ENCODE measurements around the gene NEK10.

Gene NEK10

DNA sequence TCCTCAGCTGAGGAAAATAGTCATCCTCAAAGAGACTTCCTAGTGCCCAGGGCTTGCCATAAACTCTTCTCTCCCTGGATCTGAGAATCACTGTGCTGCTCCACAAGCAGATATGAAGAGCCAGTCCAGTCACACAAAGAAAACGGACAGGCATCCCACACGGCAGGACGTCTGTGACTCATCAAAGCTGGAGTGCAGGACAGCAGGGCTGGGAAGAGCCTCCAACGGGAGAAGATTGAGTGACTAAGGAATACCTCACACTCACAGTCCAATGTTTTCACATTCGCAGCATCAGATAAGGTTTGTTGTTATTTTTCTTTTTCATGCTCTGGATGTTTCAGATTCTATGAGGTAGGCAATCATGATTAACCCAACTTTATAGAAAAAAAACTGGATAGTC is 57.8 kb downstream of the NEK10 start:
- no peaks in the 10 kb centered on the region for H3K4me1 ChIP-seq (ENCODE audit: insufficient read depth, low read length, poor library complexity, severe bottlenecking)
- H3K36me3 ChIP-seq (ENCODE audit: insufficient read depth, low read length) = no peaks in the 10 kb centered on the region
- no peaks in the 10 kb centered on the region for H3K79me2 ChIP-seq (ENCODE audit: insufficient read depth, low read length)
- H3K27me3 ChIP-seq (ENCODE audit: insufficient read depth, low read length, poor library complexity, severe bottlenecking) = no peaks in the 10 kb centered on the region
- H2AFZ ChIP-seq (ENCODE audit: low read length) = no peak overlapping the region
- H4K20me1 ChIP-seq (ENCODE audit: insufficient read depth, low read length, poor library complexity, severe bottlenecking) = no peaks in the 10 kb centered on the region
- H3F3A ChIP-seq (ENCODE audit: low read depth) = no peaks in the 10 kb centered on the region
- no peak overlapping the region for H3K4me3 ChIP-seq (ENCODE audit: low read length, poor library complexity, severe bottlenecking)
- H3K9me3 ChIP-seq (ENCODE audit: insufficient read depth, low read depth, low read length) = no peaks in the 10 kb centered on the region
- no peak overlapping the region for H3K4me2 ChIP-seq (ENCODE audit: low read depth, low read length, poor library complexity, severe bottlenecking)
- no peak overlapping the region for H3K9ac ChIP-seq (ENCODE audit: low read depth, low read length, poor library complexity, severe bottlenecking)
- TF ChIP-seq EZH2phosphoT487 (IDR thresholded peaks at IDR 0.05; ENCODE audit: borderline replicate concordance) (no peak), CTCF (conservative IDR thresholded peaks at IDR 0.05; ENCODE audit: low read length) (no peak)
- no peaks in the 10 kb centered on the region for H3K9me2 ChIP-seq (replicated peaks; ENCODE audit: low read depth, low read length)

DNA sequence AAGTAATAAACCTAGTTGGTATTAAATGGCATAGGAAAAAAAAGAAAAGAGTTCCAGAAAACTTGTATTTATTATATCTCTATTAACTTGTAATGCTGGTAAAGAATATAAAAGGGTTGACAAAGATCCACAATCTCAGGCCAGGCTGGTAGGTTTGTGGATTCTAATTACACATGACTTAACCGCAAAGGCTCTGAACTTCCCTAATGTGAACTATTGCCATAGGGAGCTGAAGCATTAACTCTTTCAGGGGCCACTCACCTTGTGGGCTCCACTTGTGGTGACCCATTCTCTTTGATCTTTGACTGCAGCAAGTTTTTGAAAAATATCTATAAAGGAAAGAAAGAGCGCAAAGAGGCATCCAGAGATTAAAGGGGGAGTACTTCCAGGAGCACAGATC is 58.5 kb downstream of the NEK10 start:
- no peaks in the 10 kb centered on the region for H3K9me3 ChIP-seq (ENCODE audit: insufficient read depth, low read depth, low read length)
- no peak overlapping the region for H3K9ac ChIP-seq (ENCODE audit: low read depth, low read length, poor library complexity, severe bottlenecking)
- H3K4me3 ChIP-seq (ENCODE audit: low read length, poor library complexity, severe bottlenecking) = no peak overlapping the region
- H3K4me2 ChIP-seq (ENCODE audit: low read depth, low read length, poor library complexity, severe bottlenecking) = no peak overlapping the region
- H2AFZ ChIP-seq (ENCODE audit: low read length) = no peak overlapping the region
- H4K20me1 ChIP-seq (ENCODE audit: insufficient read depth, low read length, poor library complexity, severe bottlenecking) = no peaks in the 10 kb centered on the region
- H3F3A ChIP-seq (ENCODE audit: low read depth) = no peaks in the 10 kb centered on the region
- no peaks in the 10 kb centered on the region for H3K4me1 ChIP-seq (ENCODE audit: insufficient read depth, low read length, poor library complexity, severe bottlenecking)
- TF ChIP-seq CTCF (conservative IDR thresholded peaks at IDR 0.05; ENCODE audit: low read length) (no peak), EZH2phosphoT487 (IDR thresholded peaks at IDR 0.05; ENCODE audit: borderline replicate concordance) (no peak)
- H3K79me2 ChIP-seq (ENCODE audit: insufficient read depth, low read length) = no peaks in the 10 kb centered on the region
- no peaks in the 10 kb centered on the region for H3K36me3 ChIP-seq (ENCODE audit: insufficient read depth, low read length)
- H3K27me3 ChIP-seq (ENCODE audit: insufficient read depth, low read length, poor library complexity, severe bottlenecking) = no peaks in the 10 kb centered on the region
- H3K9me2 ChIP-seq (replicated peaks; ENCODE audit: low read depth, low read length) = no peaks in the 10 kb centered on the region

GRCh38 chr3:27307566-27307965 is 61.6 kb downstream of the NEK10 start:
- no peaks in the 10 kb centered on the region for H3K36me3 ChIP-seq (ENCODE audit: insufficient read depth, low read length)
- no peak overlapping the region for H3K4me3 ChIP-seq (ENCODE audit: low read length, poor library complexity, severe bottlenecking)
- no peaks in the 10 kb centered on the region for H4K20me1 ChIP-seq (ENCODE audit: insufficient read depth, low read length, poor library complexity, severe bottlenecking)
- no peak overlapping the region for H3K9ac ChIP-seq (ENCODE audit: low read depth, low read length, poor library complexity, severe bottlenecking)
- no peaks in the 10 kb centered on the region for H3K9me2 ChIP-seq (replicated peaks; ENCODE audit: low read depth, low read length)
- TF ChIP-seq CTCF (conservative IDR thresholded peaks at IDR 0.05; ENCODE audit: low read length) (no peak), EZH2phosphoT487 (IDR thresholded peaks at IDR 0.05; ENCODE audit: borderline replicate concordance) (no peak)
- no peaks in the 10 kb centered on the region for H3K9me3 ChIP-seq (ENCODE audit: insufficient read depth, low read depth, low read length)
- no peak overlapping the region for H2AFZ ChIP-seq (ENCODE audit: low read length)
- no peaks in the 10 kb centered on the region for H3F3A ChIP-seq (ENCODE audit: low read depth)
- no peak overlapping the region for H3K4me2 ChIP-seq (ENCODE audit: low read depth, low read length, poor library complexity, severe bottlenecking)
- no peaks in the 10 kb centered on the region for H3K79me2 ChIP-seq (ENCODE audit: insufficient read depth, low read length)
- H3K4me1 ChIP-seq (ENCODE audit: insufficient read depth, low read length, poor library complexity, severe bottlenecking) = no peaks in the 10 kb centered on the region
- no peaks in the 10 kb centered on the region for H3K27me3 ChIP-seq (ENCODE audit: insufficient read depth, low read length, poor library complexity, severe bottlenecking)

Measured in Loucy (cell line).